Neural progenitor cell (in vitro differentiated cells): Measurements from ENCODE around the gene CD320. TPM values are rescaled to one million over a fixed set of nuclear protein-coding genes. Genes with fewer than 3 reads are reported as not detected.

Source experiments
- DNase-seq: peaks from one replicate; pipeline ENCODE4 v3.0.0-alpha.2; 2016; ENCODE audit warnings: low spot score
- H2AFZ ChIP-seq: fragments of 200-600 bp; sonication (generic); replicated peaks from 2 replicates; pipeline ENCODE4 v1.6.1; 2016; ENCODE audit warnings: antibody characterized with exemption
- H3F3A ChIP-seq: fragments of 200-600 bp; sonication (generic); 2 replicates; pipeline ENCODE4 v1.6.1; 2016; ENCODE audit warnings: antibody characterized with exemption, low read depth
- H3K27ac ChIP-seq: fragments of 200-600 bp; sonication (generic); 2 replicates; pipeline ENCODE4 v1.5.1; 2016; ENCODE audit warnings: mild to moderate bottlenecking
- H3K27me3 ChIP-seq: fragments of 200-600 bp; sonication (generic); 2 replicates; pipeline ENCODE4 v1.6.1; 2016; ENCODE audit warnings: mild to moderate bottlenecking, moderate library complexity
- H3K36me3 ChIP-seq: fragments of 200-600 bp; sonication (generic); 2 replicates; pipeline ENCODE4 v1.5.1; 2016
- H3K4me1 ChIP-seq: fragments of 200-600 bp; sonication (generic); 2 replicates; pipeline ENCODE4 v1.6.1; 2016; ENCODE audit warnings: mixed run types
- H3K4me2 ChIP-seq: fragments of 200-600 bp; sonication (generic); 2 replicates; pipeline ENCODE4 v1.6.1; 2016
- H3K4me3 ChIP-seq: fragments of 200-600 bp; sonication (generic); 2 replicates; pipeline ENCODE4 v1.5.1; 2016
- H3K79me2 ChIP-seq: fragments of 200-600 bp; sonication (generic); 2 replicates; pipeline ENCODE4 v1.6.1; 2016; ENCODE audit warnings: low read depth
- H3K9ac ChIP-seq: fragments of 200-600 bp; sonication (generic); 2 replicates; pipeline ENCODE4 v1.6.1; 2016
- H3K9me3 ChIP-seq: fragments of 200-600 bp; sonication (generic); 2 replicates; pipeline ENCODE4 v1.5.1; 2016; ENCODE audit warnings: low read depth
- H4K20me1 ChIP-seq: fragments of 200-600 bp; sonication (generic); 2 replicates; pipeline ENCODE4 v1.6.1; 2016; ENCODE audit warnings: low read depth
- H3K27ac Mint-ChIP-seq: 3 replicates; pipeline ENCODE4 v1.8.0; 2021; ENCODE audit warnings: mixed read lengths
- H3K27me3 Mint-ChIP-seq: 2 replicates; pipeline ENCODE4 v1.8.0; 2022; ENCODE audit warnings: low read depth, mild to moderate bottlenecking, inconsistent platforms, moderate library complexity, mixed read lengths; ENCODE audit not compliant: insufficient read depth
- H3K36me3 Mint-ChIP-seq: 3 replicates; pipeline ENCODE4 v1.8.0; 2021; ENCODE audit warnings: mixed read lengths
- H3K4me1 Mint-ChIP-seq: 3 replicates; pipeline ENCODE4 v1.8.0; 2021; ENCODE audit warnings: mixed read lengths
- H3K4me3 Mint-ChIP-seq: 3 replicates; pipeline ENCODE4 v1.8.0; 2021; ENCODE audit warnings: mild to moderate bottlenecking, moderate library complexity, mixed read lengths
- H3K9me3 Mint-ChIP-seq: 3 replicates; pipeline ENCODE4 v1.8.0; 2020; ENCODE audit warnings: mixed read lengths
- CTCF ChIP-seq: fragments of 200-600 bp; sonication (generic); IDR thresholded peaks from 2 replicates; pipeline ENCODE4 v1.5.1; 2017; ENCODE audit warnings: antibody characterized with exemption, mild to moderate bottlenecking
- EZH2 ChIP-seq: fragments of 200-600 bp; sonication (generic); IDR thresholded peaks from 2 replicates; pipeline ENCODE4 v1.6.1; 2017; ENCODE audit warnings: antibody characterized with exemption, mild to moderate bottlenecking, moderate library complexity
- EZH2phosphoT487 ChIP-seq: fragments of 200-600 bp; sonication (generic); IDR thresholded peaks from 2 replicates; pipeline ENCODE4 v1.6.1; 2017; ENCODE audit warnings: antibody characterized with exemption
- total RNA-seq: library from RNA; depleted of rRNA; stranded (reverse); fragments of >200 nt; gene quantifications from 2 replicates; pipeline ENCODE4 v1.2.3, GENCODE V29; 2015; ENCODE audit warnings: low replicate concordance

The CD320 gene
- total RNA-seq, 1 donor from 2014 or later, result 22.4 TPM

GRCh38 chr19:8255426-8256125, 52.6 kb downstream of the CD320 start:
- Histone ChIP-seq H3K9me3 (no peaks in the 10 kb centered on the region), H3F3A (peaks cover 10% of the 10 kb centered on the region), H3K4me3 (no peak overlapping the region), H3K36me3 (no peaks in the 10 kb centered on the region), H3K9ac (no peak overlapping the region), H3K4me2 (no peak overlapping the region), H2AFZ (no peak overlapping the region), H3K27ac (no peak overlapping the region), H4K20me1 (no peaks in the 10 kb centered on the region), H3K27me3 (no peaks in the 10 kb centered on the region), H3K79me2 (no peaks in the 10 kb centered on the region), H3K4me1 (peaks cover 2% of the 10 kb centered on the region)
- DNase-seq, result no peak
- H3K9me3 Mint-ChIP-seq, result no peaks in the 10 kb centered on the region
- peaks cover 14% of the 10 kb centered on the region for H3K36me3 Mint-ChIP-seq
- H3K27ac Mint-ChIP-seq, result no peak overlapping the region
- H3K4me1 Mint-ChIP-seq, result peaks cover 12% of the 10 kb centered on the region
- TF ChIP-seq EZH2 (no peak), EZH2phosphoT487 (no peak), CTCF (no peak)
- H3K27me3 Mint-ChIP-seq, result no peaks in the 10 kb centered on the region
- no peak overlapping the region for H3K4me3 Mint-ChIP-seq

GRCh38 chr19:8254286-8255001, 53.7 kb downstream of the CD320 start:
- H3K9me3 ChIP-seq, result no peaks in the 10 kb centered on the region
- H3K27me3 ChIP-seq, result no peaks in the 10 kb centered on the region
- no peaks in the 10 kb centered on the region for H3K9me3 Mint-ChIP-seq
- no peaks in the 10 kb centered on the region for H3K79me2 ChIP-seq
- peaks cover 10% of the 10 kb centered on the region for H3K36me3 Mint-ChIP-seq
- H3K4me1 Mint-ChIP-seq, result peaks cover 4% of the 10 kb centered on the region
- no peak overlapping the region for H3K4me3 ChIP-seq
- no peaks in the 10 kb centered on the region for H3K4me1 ChIP-seq
- H3K27ac Mint-ChIP-seq, result no peak overlapping the region
- H3K4me2 ChIP-seq, result no peak overlapping the region
- no peak overlapping the region for H3K27ac ChIP-seq
- TF ChIP-seq EZH2 (no peak), CTCF (no peak), EZH2phosphoT487 (no peak)
- no peak overlapping the region for H3K4me3 Mint-ChIP-seq
- no peak for DNase-seq
- H3K36me3 ChIP-seq, result no peaks in the 10 kb centered on the region
- H3K27me3 Mint-ChIP-seq, result no peaks in the 10 kb centered on the region
- H4K20me1 ChIP-seq, result no peaks in the 10 kb centered on the region
- no peak overlapping the region for H3K9ac ChIP-seq
- H2AFZ ChIP-seq, result no peak overlapping the region
- H3F3A ChIP-seq, result peaks cover 9% of the 10 kb centered on the region

GRCh38 chr19:8253678-8254077, 54.5 kb downstream of the CD320 start:
- H3K27me3 Mint-ChIP-seq, result no peaks in the 10 kb centered on the region

More at GRCh38 chr19:8253678-8254077, 54.5 kb downstream of the CD320 start:
- Mint-ChIP-seq H3K4me1 (peaks cover 2% of the 10 kb centered on the region), H3K4me3 (no peak overlapping the region), H3K36me3 (peaks cover 7% of the 10 kb centered on the region), H3K27ac (no peak overlapping the region), H3K9me3 (no peaks in the 10 kb centered on the region)
- Histone ChIP-seq H3K4me1 (no peaks in the 10 kb centered on the region), H3K79me2 (no peaks in the 10 kb centered on the region), H3F3A (peaks cover 9% of the 10 kb centered on the region), H3K4me3 (no peak overlapping the region), H3K27ac (no peak overlapping the region), H4K20me1 (no peaks in the 10 kb centered on the region), H3K27me3 (no peaks in the 10 kb centered on the region), H3K9ac (no peak overlapping the region), H2AFZ (no peak overlapping the region), H3K36me3 (no peaks in the 10 kb centered on the region), H3K4me2 (no peak overlapping the region), H3K9me3 (no peaks in the 10 kb centered on the region)
- no peak for DNase-seq
- TF ChIP-seq EZH2phosphoT487 (no peak), CTCF (no peak), EZH2 (no peak)
